ENCODE data around the gene SUMO3.

SUMO3 gene

GRCh38 chr21:44805859-44806258 lies 12.0 kb downstream of the SUMO3 start:
- TF ChIP-seq CTCF (IDR thresholded peaks at IDR 0.05; ENCODE audit: low read depth, low read length, missing control alignments), result no peak
- Histone ChIP-seq H3K27me3 (replicated peaks) (no peaks in the 10 kb centered on the region), H3K27ac (no peak overlapping the region), H3K4me3 (ENCODE audit: low read depth, low read length) (no peak overlapping the region), H3K36me3 (replicated peaks) (peaks cover 48% of the 10 kb centered on the region)
- in situ Hi-C loops (cut with HindIII; ENCODE audit: low pct_ligation_motif_present, low sequenced_read_pairs), result loop anchor here (10.0 kb wide), 1 partner anchor 49 kb away; no protein-coding TSS in a partner anchor
- no peak for DNase-seq

GRCh38 chr21:44805226-44805625 lies 12.6 kb downstream of the SUMO3 start:
- no peak for DNase-seq
- TF ChIP-seq CTCF (IDR thresholded peaks at IDR 0.05; ENCODE audit: low read depth, low read length, missing control alignments), result no peak
- no peaks in the 10 kb centered on the region for H3K27me3 ChIP-seq (replicated peaks)
- peaks cover 45% of the 10 kb centered on the region for H3K36me3 ChIP-seq (replicated peaks)
- no peak overlapping the region for H3K27ac ChIP-seq
- in situ Hi-C loops (cut with HindIII; ENCODE audit: low pct_ligation_motif_present, low sequenced_read_pairs), result loop anchor here (10.0 kb wide), 1 partner anchor 50 kb away; no protein-coding TSS in a partner anchor
- H3K4me3 ChIP-seq (ENCODE audit: low read depth, low read length), result no peak overlapping the region

- H3K27me3 ChIP-seq (replicated peaks), result no peaks in the 10 kb centered on the region
- no peak overlapping the region for H3K4me3 ChIP-seq (ENCODE audit: low read depth, low read length)
- H3K27ac ChIP-seq, result no peak overlapping the region
- peaks cover 41% of the 10 kb centered on the region for H3K36me3 ChIP-seq (replicated peaks)
- in situ Hi-C loops (cut with HindIII; ENCODE audit: low pct_ligation_motif_present, low sequenced_read_pairs), result loop anchor here (10.0 kb wide), 1 partner anchor 50 kb away; no protein-coding TSS in a partner anchor
- no peak for TF ChIP-seq CTCF (IDR thresholded peaks at IDR 0.05; ENCODE audit: low read depth, low read length, missing control alignments)
- no peak for DNase-seq
Measured at GRCh38 chr21:44804762-44805161, 13.1 kb downstream of the SUMO3 start.

- no peak for TF ChIP-seq CTCF (IDR thresholded peaks at IDR 0.05; ENCODE audit: low read depth, low read length, missing control alignments)
- no peak overlapping the region for H3K27ac ChIP-seq
- in situ Hi-C loops (cut with HindIII; ENCODE audit: low pct_ligation_motif_present, low sequenced_read_pairs), result loop anchor here (10.0 kb wide), 1 partner anchor 51 kb away; no protein-coding TSS in a partner anchor
- no peak for DNase-seq
- H3K27me3 ChIP-seq (replicated peaks), result no peaks in the 10 kb centered on the region
- peaks cover 33% of the 10 kb centered on the region for H3K36me3 ChIP-seq (replicated peaks)
- no peak overlapping the region for H3K4me3 ChIP-seq (ENCODE audit: low read depth, low read length)
Measured at GRCh38 chr21:44803651-44804050, 14.2 kb downstream of the SUMO3 start.

GRCh38 chr21:44802396-44803153 lies 15.3 kb downstream of the SUMO3 start:
- TF ChIP-seq CTCF (IDR thresholded peaks at IDR 0.05; ENCODE audit: low read depth, low read length, missing control alignments), result no peak
- H3K27me3 ChIP-seq (replicated peaks), result no peaks in the 10 kb centered on the region
- peaks cover 30% of the 10 kb centered on the region for H3K36me3 ChIP-seq (replicated peaks)
- DNase-seq, result no peak
- peak overlapping the region; percentile 86 for H3K4me3 ChIP-seq (ENCODE audit: low read depth, low read length)
- in situ Hi-C loops (cut with HindIII; ENCODE audit: low pct_ligation_motif_present, low sequenced_read_pairs), result loop anchor here (10.0 kb wide), 1 partner anchor 52 kb away; no protein-coding TSS in a partner anchor
- no peak overlapping the region for H3K27ac ChIP-seq
